BLaER1 (cell line): ENCODE results near the gene DHPS.
"Not testable (repeated sequence)": the region's sequence is repeated elsewhere in the genome, so short reads cannot be mapped to it uniquely, and the experiment has no call there.

ENCODE experiments used
- H3K27ac ChIP-seq: shearing (Covaris generic); formaldehyde crosslinking; 2 replicates; pipeline ENCODE4 v1.8.1; 2022
- H3K27me3 ChIP-seq: shearing (Covaris generic); formaldehyde crosslinking; 2 replicates; pipeline ENCODE4 v1.8.1; 2022
- H3K36me3 ChIP-seq: shearing (Covaris generic); formaldehyde crosslinking; 2 replicates; pipeline ENCODE4 v1.8.1; 2022
- H3K4me1 ChIP-seq: shearing (Covaris generic); formaldehyde crosslinking; 2 replicates; pipeline ENCODE4 v1.8.1; 2022
- H3K4me2 ChIP-seq: shearing (Covaris generic); formaldehyde crosslinking; 2 replicates; pipeline ENCODE4 v1.8.1; 2022
- H3K4me3 ChIP-seq: shearing (Covaris generic); formaldehyde crosslinking; 2 replicates; pipeline ENCODE4 v1.8.1; 2022
- H3K9ac ChIP-seq: shearing (Covaris generic); formaldehyde crosslinking; 2 replicates; pipeline ENCODE4 v1.8.1; 2022
- H3K9me3 ChIP-seq: shearing (Covaris generic); formaldehyde crosslinking; 2 replicates; pipeline ENCODE4 v1.8.1; 2022
- H4K20me1 ChIP-seq: shearing (Covaris generic); formaldehyde crosslinking; 2 replicates; pipeline ENCODE4 v1.8.1; 2022
- Cebpa-rat ChIP-seq: shearing (Covaris generic); IDR thresholded peaks from 2 replicates; pipeline ENCODE4 v1.8.1; 2022

The DHPS gene

DNA sequence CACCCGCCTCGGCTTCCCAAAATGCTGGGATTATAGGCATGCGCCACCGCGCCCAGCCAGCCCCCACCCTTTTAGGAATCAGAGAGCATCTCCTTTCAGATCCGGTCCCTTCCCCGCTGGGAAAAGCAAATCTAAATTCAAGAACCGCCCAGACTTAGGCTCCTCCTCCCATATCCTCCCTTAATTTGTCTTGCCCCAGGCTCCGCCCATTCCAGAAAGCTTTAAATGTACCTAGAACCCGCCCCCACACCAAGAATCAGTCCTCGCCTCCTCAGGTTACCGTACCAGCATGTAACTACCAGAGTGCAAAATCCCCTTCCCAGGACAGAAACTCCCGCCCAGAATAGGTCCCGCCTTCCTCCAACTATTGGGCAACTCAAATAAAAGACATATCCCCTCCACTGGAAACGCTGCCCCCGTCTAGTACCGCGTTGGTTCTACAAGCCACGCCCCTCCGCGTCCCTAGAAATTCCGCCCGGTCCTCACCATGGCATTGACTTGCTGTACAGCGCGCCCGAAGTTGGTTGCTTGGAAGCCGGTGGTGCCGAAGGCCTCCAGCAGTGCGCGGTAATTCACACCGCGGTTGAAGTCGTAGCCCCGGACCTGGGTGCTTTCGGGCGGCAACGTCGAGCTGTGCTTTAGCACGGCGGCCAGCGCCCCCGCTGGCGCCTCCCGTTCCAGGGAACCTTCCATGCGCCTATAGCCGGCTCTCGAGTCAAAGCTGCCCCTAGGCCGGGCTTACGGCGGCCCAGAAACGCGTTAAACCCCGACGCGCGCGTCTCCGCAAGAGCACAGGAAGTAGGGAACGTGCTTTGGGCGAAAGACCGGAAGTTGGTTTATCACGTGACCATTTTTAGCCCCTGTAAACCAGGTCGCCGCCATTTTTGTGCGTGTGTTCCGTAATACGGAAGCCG lies at the start of gene DHPS:
TSS of gene DHPS (minus strand) at position 807 of the 914 bp plus-strand sequence. CDS start at position 693, 114 bp downstream.
- peaks cover 39% of the 10 kb centered on the region for H3K36me3 ChIP-seq
- peak within 1 kb of the TSS; percentile 78 for H3K4me3 ChIP-seq
- H3K27me3 ChIP-seq = no peaks in the 10 kb centered on the region
- peak within 1 kb of the TSS; percentile 79 for H3K4me2 ChIP-seq
- peak within 1 kb of the TSS; percentile 99 for H3K27ac ChIP-seq
- H3K9ac ChIP-seq = peak within 1 kb of the TSS; percentile 98
- peak; percentile 96 for TF ChIP-seq Cebpa-rat
- H4K20me1 ChIP-seq = peaks cover 35% of the 10 kb centered on the region
- peaks cover 43% of the 10 kb centered on the region for H3K4me1 ChIP-seq
- H3K9me3 ChIP-seq = no peaks in the 10 kb centered on the region

DNA sequence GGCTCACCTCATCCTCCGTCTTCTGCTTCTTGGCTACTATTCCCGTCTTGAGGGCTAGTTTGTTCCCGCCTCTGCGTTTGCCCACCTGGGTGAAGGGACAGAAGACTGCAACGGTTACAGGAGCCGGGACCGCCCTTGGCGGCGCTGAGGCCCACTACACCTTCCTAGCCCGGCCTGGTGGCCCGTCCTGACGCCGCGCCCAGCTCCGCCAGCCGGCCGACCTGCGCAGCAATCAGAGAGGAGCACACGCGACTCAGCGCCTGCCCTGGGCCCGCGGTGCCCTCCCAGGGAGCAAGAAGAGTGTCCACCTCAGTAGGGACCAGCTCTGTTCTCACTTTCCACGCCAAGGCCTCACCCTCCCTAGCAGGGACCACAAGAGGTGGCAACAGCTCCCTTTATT lies 49.7 kb upstream of the DHPS start:
- H3K9me3 ChIP-seq = no peaks in the 10 kb centered on the region
- no peak overlapping the region for H3K9ac ChIP-seq
- peak overlapping the region; percentile 9 for H3K4me2 ChIP-seq
- peaks cover 56% of the 10 kb centered on the region for H3K4me1 ChIP-seq
- peaks cover 57% of the 10 kb centered on the region for H4K20me1 ChIP-seq
- no peak overlapping the region for H3K27ac ChIP-seq
- TF ChIP-seq Cebpa-rat = no peak
- peaks cover 64% of the 10 kb centered on the region for H3K36me3 ChIP-seq
- H3K27me3 ChIP-seq = no peaks in the 10 kb centered on the region
- H3K4me3 ChIP-seq = no peak overlapping the region

DNA sequence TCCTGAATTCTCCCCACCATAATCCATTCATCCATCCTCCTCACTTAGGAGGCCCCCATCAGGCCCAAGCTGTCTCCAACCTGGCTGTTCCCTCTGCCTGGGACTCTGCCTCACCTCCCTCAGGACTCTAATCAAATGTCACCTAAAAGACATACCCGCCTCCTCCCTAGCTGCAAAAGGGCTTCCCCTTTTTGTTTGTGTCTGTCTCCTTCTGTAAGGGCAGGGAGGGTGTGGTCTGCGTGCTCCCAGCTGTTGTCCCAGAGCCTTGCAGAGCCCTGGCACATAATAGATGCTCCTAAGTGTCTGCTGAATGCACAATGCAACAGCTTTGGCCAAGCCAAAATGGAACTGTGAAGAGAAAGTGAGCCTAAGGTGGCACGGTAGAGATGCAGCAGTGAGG lies 48.4 kb upstream of the DHPS start:
- peaks cover 43% of the 10 kb centered on the region for H3K4me1 ChIP-seq
- peak overlapping the region; percentile 2 for H3K4me2 ChIP-seq
- TF ChIP-seq Cebpa-rat = no peak
- no peaks in the 10 kb centered on the region for H3K27me3 ChIP-seq
- peaks cover 64% of the 10 kb centered on the region for H3K36me3 ChIP-seq
- H3K9ac ChIP-seq = no peak overlapping the region
- H3K9me3 ChIP-seq = no peaks in the 10 kb centered on the region
- H4K20me1 ChIP-seq = peaks cover 57% of the 10 kb centered on the region
- peak overlapping the region; percentile 26; the same call in 1 of the 2 replicates for H3K27ac ChIP-seq
- no peak overlapping the region for H3K4me3 ChIP-seq

DNA sequence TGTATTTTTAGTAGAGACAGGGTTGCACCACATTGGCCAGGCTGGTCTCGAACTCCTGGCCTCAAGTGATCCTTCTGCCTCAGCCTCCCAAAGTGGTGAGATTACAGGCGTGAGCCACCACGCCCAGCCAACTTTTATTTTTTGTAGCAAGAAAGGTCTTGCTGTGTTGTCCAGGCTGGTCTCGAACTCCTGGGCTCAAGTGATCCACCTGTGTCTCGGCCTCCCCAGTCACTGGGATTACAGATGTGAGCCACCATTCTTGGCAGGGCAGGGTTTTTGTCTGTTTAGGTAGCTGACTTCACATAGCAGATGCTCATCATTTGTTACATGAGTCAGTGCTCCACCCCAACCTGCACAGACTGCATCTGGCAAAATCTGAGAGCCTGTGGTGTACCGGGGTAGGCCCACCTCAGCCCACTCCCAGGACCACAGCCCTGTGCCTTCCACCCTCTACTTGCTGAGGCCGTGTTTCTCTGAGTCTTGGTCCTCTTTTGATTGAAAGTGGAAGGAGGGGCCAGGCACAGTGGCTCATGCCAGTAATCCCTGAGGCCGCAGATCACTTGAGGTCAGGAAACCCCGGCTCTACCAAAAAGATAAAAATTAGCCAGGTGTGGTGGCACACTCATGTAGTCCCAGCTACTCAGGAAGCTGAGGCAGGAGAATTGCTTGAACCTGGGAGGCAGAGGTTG lies 46.2 kb upstream of the DHPS start:
- H3K4me2 ChIP-seq = no peak overlapping the region
- H3K9ac ChIP-seq = no peak overlapping the region
- H3K4me1 ChIP-seq = peaks cover 42% of the 10 kb centered on the region
- H3K36me3 ChIP-seq = peaks cover 64% of the 10 kb centered on the region
- H4K20me1 ChIP-seq = peaks cover 44% of the 10 kb centered on the region
- no peaks in the 10 kb centered on the region for H3K27me3 ChIP-seq
- no peak overlapping the region for H3K4me3 ChIP-seq
- H3K27ac ChIP-seq = no peak overlapping the region
- H3K9me3 ChIP-seq = no peaks in the 10 kb centered on the region
- no peak for TF ChIP-seq Cebpa-rat

DNA sequence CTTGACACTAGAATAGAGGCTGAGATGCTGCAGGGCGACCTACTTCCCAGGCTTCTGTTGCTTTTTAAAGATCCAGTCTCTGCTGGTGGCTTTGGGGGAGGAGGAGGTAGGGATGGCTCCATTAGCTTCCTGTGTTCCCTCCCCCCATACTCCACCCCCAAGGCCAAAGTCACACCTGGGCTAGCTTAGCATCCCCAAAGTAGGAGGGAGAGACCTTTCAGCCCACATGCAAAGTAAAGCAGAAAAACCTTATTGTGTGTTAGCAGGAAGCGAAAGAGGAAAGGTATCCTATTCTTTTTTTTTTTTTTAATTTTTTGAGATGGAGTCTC lies 45.3 kb upstream of the DHPS start:
- no peak for TF ChIP-seq Cebpa-rat
- Histone ChIP-seq H4K20me1 (peaks cover 34% of the 10 kb centered on the region), H3K4me1 (peaks cover 33% of the 10 kb centered on the region), H3K27ac (no peak overlapping the region), H3K9ac (no peak overlapping the region), H3K27me3 (no peaks in the 10 kb centered on the region), H3K4me2 (no peak overlapping the region), H3K9me3 (no peaks in the 10 kb centered on the region), H3K4me3 (no peak overlapping the region), H3K36me3 (peaks cover 55% of the 10 kb centered on the region)

DNA sequence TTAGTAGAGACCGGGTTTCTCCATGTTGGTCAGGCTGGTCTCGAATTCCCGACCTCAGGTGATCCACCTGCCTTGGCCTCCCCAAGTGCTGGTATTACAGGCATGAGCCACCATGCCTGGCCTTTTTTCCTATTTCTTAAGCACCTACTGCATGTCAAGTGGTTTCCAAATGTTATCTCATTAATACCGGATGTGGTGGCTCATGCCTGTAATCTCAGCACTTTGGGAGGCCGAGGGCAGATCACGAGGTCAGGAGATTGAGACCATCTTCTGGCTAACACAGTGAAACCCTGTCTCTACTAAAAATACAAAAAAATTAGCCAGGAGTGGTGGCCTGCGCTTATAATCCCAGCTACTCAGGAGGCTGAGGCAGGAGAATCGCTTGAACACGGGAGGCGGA lies 43.9 kb upstream of the DHPS start:
- Histone ChIP-seq H3K4me1 (peaks cover 21% of the 10 kb centered on the region), H3K36me3 (peaks cover 41% of the 10 kb centered on the region), H4K20me1 (peaks cover 34% of the 10 kb centered on the region)
- not testable (repeated sequence) for H3K4me3 ChIP-seq, H3K9me3 ChIP-seq, H3K9ac ChIP-seq, H3K27me3 ChIP-seq, H3K27ac ChIP-seq, H3K4me2 ChIP-seq

DNA sequence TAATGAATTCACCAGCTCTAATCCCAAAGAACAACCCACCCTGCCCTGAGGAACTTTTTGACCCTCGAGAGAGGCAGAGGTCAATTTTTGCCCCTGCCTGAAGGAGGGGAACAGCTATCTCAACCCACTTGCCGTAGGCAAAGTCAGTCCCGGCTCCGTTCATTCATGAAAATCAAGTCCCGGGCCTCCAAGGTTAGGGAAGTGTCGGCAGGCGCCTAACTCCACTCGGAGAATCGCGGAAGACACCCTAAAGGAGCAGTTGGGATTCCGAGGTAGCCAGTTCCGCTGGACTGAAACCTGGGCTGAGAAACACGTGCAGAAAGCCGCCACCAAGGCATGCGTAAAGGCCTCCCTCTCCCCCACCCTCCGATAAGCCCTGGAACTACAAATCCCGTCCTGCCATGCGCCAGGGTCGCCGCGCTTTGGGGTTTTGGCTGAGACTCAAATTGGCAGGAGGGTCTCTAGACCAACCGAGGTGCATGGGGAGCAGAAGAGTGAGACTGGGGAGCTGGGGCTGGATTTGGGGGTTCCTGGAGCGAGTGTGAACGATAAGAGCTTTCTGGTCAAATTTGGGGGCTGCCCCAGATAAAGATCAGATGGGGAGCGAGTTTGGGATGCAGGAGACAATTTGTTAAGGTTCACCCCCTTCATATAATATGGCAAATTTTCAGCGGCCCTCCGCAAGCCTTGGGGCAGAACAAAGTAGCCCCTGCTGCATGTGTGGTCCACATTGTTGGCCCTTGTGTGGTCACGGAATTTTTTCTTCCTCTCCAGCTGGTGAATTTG lies 42.2 kb upstream of the DHPS start, which contains the start of gene TNPO2:
TSS of gene TNPO2 (minus strand) at position 292 of the 786 bp plus-strand sequence. CDS start 2,955 bp downstream, outside the sequence.
- peaks cover 39% of the 10 kb centered on the region for H3K36me3 ChIP-seq
- peak within 1 kb of the TSS; percentile 98 for H3K9ac ChIP-seq
- H3K4me3 ChIP-seq = peak within 1 kb of the TSS; percentile 82
- no peaks in the 10 kb centered on the region for H3K27me3 ChIP-seq
- TF ChIP-seq Cebpa-rat = no peak
- H3K4me2 ChIP-seq = peak within 1 kb of the TSS; percentile 94
- H3K9me3 ChIP-seq = no peaks in the 10 kb centered on the region
- peaks cover 26% of the 10 kb centered on the region for H3K4me1 ChIP-seq
- peak within 1 kb of the TSS; percentile 99 for H3K27ac ChIP-seq
- peaks cover 34% of the 10 kb centered on the region for H4K20me1 ChIP-seq

DNA sequence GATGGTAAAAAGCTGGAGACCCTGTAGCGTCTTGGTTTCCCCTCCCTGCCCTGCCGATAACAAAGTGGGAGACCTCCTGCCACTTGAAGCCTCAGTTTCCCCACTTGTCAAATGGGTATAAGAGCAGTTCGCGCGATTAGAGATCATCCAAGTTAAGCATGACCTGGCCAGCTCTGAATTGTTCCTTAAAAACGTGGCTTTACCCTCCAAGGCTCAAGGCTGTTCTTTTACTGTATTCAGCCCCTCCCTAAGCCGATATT lies 41.6 kb upstream of the DHPS start:
- Histone ChIP-seq H3K4me3 (peak overlapping the region; percentile 82), H3K27me3 (no peaks in the 10 kb centered on the region), H3K9ac (peak overlapping the region; percentile 98), H3K4me1 (peaks cover 30% of the 10 kb centered on the region), H4K20me1 (peaks cover 36% of the 10 kb centered on the region), H3K27ac (peak overlapping the region; percentile 99), H3K36me3 (peaks cover 39% of the 10 kb centered on the region), H3K4me2 (peak overlapping the region; percentile 94), H3K9me3 (no peaks in the 10 kb centered on the region)
- TF ChIP-seq Cebpa-rat = no peak

DNA sequence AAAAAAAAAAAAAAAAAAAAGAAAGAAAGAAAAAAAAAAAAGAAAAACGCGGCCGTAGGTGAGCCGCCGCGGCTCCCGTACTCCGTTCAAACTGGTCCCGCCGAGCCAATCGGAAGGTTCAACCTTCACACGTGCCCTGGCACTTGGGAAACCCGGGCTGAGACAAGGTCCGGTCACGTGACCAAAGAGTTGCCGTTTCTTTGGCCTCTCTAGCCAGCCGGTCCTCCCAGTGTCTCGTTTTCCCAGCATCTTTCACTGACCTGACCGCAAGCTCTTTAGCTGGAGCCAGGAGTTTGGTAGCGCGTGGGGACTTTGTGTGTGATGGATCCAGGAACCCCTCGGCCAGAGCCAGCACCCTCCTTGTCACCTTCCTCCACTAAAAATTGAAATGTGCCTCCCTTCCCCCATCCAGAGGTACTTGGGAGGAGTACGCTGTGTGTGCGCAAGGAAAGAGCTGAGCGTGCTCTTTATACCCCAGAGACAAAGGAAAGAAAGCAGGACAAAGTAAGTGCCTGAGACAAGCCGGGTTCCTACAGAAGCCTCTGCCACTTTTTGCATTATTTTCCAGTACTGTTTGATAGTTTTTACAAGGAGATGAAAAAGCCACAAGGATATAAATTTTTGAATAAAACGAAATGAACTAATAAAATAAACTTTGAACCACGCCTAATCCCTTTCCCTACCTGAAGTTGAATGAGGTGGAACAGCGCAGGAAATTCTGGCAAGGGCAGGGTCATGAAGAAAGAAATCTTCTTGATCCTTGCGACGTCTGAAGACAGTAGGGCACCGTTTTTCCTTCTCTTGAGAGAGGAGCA lies 41.1 kb upstream of the DHPS start:
- no peaks in the 10 kb centered on the region for H3K27me3 ChIP-seq
- H3K27ac ChIP-seq = peak overlapping the region; percentile 99
- peak overlapping the region; percentile 98 for H3K9ac ChIP-seq
- TF ChIP-seq Cebpa-rat = peak; percentile 9; the same call in 1 of the 2 replicates
- peak overlapping the region; percentile 94 for H3K4me2 ChIP-seq
- H4K20me1 ChIP-seq = peaks cover 41% of the 10 kb centered on the region
- peak overlapping the region; percentile 82 for H3K4me3 ChIP-seq
- H3K9me3 ChIP-seq = no peaks in the 10 kb centered on the region
- H3K36me3 ChIP-seq = peaks cover 39% of the 10 kb centered on the region
- H3K4me1 ChIP-seq = peaks cover 36% of the 10 kb centered on the region
